HK-2 (cell line): Measurements from ENCODE around the gene RASL10B.
A peak's percentile ranks its signal among the peaks of the same experiment; 100 is the strongest.

Experiments used
- DNase-seq: peaks from one replicate; pipeline ENCODE4 v3.0.0-alpha.2; 2018; ENCODE audit not compliant: unreplicated experiment

Gene RASL10B

DNA sequence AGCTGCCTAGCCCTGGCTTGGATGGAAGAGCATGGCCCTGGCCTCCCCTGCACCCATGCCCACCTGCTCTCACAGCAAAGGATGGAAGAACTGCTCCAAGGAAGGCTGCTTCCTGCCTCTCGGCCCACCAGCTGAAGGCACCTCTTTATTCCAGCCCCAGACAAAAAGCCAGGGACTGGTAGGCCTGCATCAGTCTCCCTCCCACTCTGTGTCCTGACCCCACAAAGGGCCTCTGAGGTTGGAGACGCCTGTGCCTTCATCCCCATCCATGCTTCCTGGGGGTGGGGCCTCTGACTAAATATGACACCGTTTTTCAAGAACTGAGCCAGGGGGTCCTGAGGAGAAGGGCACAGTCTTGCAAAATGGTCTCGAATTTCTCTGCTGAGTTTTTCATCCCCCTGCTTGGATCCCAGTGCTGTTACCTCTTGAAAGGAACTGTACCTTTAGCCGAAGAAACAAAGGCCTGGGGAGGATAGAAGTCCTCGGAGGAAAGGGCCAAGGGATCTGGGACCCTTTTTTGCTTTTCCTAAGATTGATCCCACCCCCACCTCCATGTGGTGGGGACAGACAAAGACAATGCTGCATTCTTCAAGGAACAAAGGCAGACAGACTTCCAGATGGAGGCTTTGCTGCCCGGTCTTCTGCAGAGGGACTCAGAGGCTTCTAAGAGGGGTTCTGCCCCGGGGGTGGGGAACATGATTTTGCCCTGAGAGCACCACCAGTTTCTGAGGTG, 34.5 kb downstream of the RASL10B start:
- no peak for DNase-seq

DNA sequence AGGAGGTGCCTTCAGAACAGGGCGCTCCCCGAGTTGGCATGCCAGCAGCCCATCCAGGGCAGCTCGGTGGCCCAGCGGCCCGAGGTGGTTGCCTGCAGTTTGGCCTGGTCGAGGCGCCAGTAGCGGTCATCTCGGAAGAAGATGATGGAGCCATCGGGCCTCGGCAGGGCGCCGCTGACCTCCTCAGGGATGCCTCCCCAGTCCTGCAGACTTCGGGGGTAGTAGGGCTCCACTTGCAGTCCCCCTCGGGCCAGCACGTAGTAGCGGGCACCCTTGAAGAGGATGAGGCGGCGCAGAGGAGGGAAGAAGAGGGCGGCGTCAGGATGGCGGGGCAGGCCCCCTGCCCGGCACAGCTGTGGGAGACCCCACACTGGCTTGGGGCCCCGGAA, 35.0 kb downstream of the RASL10B start:
- DNase-seq, result no peak

DNA sequence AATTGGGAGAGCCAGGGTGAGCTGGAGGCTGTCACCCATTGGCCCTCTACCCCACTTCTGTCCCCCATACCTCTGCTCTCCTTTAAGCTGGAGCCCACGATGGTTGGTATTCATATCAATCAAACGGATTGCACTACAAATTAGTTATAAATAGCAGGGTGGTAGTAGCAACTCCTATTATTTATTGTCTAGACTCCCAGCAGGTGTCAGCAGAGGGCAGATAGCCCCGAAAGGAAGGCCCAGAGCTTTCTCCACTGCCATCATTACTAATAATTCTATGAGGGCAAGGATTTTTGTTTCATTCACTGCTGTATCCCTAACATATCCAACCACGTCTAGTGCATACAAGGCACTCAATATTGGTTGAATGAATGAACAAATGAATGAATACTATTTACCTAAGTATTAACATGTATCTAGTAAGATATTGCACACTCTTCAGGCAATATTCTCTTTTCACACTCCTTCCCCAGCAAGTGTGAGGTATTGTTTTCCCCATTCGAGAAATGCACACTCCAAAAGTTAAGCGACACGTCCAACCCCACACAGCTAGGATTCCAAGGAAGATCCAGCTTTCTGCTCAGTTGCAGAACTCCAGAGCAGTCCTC, 35.6 kb downstream of the RASL10B start:
- no peak for DNase-seq

DNA sequence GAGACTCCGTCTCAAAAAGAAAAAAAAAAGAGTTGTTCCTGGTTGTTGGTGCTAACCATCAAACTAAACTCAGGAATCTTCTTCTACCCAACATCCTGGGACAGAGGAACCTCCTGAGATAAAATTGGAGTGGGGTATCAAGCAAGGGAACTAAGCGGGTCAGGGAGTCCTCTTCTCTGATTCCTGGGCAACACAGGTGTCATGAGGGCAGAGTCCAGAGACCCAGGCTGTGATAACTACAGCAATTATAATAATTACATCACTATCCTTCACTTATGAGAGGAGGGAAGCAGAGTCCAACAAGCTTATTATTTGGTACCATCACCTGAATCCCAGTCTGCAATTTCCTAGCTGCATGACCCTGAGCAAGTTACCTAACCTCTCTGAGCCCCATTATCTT, 37.4 kb downstream of the RASL10B start:
- no peak for DNase-seq

DNA sequence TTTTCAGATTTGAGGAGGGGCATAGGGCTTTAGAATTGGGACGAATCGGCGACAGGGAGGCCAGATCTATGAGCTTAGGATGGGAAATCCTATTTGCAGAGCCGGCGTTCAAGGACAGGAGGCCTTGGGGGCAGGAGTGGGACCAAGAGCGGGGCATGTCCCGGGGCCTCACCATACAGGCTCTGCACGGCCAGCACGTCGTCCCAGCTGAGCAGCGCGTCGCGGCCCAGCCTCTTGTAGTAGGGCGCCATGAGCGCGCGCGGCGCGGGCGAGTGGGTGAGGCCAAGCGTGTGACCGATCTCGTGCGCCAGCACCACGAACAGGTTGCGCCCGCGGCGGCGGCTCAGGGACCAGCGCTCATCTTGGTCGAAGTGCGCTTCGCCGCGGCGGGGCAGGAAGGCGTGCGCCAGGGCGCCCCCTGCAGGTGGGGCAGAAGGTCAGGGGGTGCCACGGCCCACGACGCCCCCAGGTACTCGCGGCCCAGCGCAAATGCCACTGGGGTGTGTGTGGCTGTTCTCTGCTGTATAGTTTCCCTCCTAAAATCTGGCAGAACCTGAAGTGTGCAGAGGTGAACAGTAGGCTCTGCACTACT, 38.6 kb downstream of the RASL10B start:
- no peak for DNase-seq

DNA sequence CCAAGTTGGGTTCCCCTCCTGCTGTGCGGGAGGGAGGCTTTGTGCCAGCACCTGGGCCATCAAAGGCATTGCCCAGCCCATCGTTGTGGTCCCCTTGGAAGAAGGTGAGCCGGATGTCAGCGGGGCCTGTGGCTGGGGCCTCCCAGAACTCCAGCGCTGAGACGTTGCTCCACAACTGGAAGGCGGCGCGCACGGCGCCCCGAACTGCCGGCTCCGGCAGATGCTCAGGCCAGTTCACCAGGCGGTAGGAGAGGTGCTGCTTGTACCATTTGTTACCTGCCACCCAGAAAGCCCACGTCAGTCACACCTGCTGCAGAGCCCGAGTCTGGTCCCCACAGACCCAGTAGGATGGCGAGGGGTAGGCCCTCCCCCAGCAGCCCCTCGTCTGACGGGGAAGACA, 41.7 kb downstream of the RASL10B start:
- DNase-seq, result no peak

DNA sequence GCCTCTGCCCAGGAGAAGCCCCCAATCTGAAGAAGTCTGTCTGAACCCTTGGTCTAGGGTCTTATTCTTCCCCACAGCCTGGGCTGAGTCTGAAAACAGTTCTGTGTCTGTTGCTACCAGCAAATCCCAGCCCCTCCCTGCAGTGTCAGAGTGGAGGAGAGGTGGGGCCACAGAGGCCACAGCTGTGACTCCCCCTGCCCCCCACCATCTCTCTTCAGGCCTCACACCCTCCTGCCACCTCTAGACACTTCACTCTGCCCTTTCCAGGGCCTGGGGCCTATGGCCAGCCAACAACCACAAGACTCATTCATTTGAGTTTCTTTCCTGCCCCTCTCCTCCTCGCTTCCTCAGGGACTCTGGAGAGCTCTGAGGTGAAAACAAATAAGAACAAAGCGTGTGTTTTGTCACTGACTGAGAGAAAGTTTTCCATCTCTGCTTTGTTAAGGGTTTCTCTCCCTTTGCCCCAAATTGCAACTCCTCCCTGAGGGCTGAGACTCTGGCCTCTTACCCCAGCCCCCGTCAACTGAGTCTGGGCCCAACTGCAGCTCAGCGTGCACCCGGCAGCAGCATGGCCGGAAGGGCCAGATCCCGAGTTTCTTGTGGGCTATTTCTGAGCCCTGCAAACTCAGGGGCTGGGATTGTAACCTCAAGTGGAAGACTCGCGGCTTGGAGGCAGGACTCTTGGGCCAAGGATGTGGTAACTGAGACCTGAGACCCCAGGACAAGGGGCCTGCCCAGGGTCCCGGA, 42.4 kb downstream of the RASL10B start:
- no peak for DNase-seq

DNA sequence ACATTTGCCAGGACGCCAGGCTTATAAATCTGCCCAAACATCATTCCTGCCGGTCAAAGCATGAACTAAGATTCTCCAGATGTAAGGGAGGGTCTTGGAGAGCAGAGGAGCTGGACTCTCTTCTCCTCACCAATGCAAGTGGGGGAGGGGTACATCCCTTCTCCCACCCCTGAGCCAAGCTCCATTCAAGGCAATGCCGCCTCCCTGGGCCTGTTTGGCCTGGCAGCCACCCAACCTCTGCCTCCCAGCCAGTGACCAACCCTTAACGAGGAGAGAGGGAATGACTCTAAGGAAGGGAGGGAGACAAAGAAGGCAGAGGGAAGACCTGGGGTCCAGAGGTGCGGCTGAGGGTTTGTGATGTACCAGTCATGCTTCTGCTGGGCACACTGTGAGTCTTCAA, 43.1 kb downstream of the RASL10B start:
- DNase-seq, result no peak

DNA sequence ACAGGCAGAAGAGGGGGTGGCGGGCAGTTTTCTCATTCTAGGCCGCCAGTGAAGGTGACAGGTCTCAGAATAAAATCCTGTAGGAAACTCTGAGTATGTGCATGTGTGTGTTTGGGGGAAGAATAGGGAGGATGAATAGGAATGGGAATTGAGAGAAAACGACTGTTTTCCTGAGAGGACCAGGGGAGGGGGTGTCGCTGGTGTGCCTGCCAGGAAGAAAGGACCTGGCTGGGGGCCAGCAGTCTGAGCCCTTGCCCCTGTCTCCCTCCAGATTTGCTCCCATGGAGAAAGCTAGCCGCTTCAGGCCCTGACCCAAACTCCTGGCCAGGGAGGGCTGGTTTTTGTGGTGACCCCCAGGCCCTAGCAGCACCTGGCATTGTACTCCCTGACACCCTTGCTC, 43.6 kb downstream of the RASL10B start:
- no peak for DNase-seq

DNA sequence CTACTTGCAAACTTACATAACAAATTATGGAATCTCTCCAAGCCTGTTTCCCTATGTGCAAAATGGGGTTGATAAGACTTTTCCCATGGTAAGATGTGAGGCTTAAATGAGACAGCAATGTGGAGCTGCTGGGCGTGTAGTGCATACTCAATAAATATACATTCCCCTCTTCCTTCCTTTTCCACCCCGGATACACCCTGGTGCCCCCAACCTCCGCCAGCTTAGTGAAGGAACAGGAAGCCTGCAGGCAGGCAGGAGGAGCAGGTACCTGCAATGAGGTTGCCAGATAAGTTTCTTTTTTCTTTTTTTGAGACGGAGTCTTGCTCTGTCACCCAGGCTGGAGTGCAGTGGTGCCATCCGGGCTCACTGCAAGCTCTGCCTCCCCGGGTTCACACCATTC, 44.1 kb downstream of the RASL10B start:
- DNase-seq, result no peak

DNA sequence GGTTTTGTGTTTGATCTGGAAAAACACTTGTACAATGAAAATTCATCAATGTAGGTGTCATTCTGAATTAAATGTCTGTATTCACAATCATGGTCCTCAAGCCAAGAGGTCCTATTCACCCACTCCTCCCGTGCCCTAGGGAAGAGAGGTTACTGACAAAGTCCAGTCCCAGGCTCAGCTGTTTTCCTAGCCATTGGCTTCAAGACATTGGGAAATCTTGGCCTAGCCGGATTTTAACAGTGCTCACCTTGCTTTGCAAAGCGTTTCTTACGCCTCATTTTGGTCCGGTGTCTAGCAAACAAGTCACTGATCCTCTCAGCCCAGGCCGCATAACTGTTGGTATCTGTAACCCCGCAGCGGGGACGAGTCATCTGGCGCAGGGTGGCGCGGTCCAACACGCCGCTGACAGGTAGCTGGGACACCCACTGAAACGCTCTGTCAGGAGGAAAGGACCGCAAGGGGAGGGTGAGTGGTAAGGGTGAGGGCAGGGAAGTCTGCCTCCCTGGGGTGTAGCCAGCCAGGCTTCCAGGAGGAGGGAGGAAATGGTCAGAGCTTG, 47.3 kb downstream of the RASL10B start:
- DNase-seq, result peak; percentile 41

DNA sequence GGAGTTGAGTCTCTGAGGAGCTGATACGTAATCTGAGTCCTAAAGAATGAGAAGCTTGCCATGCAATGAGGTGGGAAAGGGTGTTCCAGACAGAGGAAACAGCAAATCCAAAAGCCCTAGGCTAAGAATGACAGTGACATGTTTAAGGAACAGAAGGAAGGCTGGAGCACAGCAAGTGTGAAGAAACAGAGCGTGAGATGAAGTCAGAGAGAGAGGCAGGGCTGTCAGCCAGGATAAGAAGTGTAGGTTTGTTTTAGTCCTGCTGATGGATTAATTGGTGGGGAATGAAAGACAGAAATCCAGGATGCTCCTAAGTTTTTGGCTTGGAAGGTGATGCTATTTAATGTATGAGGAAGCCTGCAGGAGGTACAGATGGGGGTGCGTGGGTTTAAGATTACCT, 49.5 kb downstream of the RASL10B start:
- no peak for DNase-seq

DNA sequence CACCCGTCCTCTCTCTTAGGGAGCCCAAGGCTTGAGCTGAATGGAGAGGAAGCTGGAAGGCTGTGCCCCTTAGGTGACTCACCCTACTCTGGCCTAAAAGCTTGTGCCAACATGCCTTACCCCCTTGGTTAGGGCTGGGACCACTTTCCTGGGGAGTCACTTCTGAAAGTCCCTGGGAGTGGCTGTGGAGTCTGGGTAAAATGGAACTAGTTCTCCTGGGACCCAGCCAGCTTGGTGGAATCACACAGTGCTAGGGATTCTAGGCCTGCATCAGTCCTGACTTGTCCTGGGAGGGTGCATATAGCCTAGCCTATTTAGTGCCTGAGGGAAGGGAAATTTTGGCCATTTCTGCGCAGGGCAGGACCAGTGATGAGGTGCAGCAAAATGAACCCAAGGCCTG, 53.5 kb downstream of the RASL10B start:
- no peak for DNase-seq

DNA sequence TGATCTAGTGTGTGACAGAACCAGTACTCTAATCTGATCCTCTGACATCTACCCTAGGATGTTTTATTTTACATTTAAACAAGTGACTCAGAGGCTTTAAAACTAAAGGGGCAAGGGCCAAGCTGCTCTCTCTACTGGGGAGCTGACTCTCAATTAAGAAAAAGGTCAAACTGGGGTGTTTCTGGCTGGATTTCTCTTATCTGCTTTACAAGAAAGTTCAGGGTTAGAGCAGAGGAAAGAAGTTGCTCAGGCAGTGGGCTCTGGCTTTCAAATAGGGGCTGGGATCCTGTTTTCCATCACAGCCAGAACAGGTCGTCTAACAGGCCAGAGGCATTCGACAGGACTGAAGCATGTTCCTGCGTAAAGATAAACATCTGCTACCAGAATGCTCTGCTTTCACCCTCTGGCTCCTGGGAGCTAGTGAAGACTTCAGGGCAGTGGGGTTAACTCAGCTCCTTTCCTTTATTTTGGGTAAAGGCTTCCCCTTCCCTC, 55.5 kb downstream of the RASL10B start:
- DNase-seq, result no peak

DNA sequence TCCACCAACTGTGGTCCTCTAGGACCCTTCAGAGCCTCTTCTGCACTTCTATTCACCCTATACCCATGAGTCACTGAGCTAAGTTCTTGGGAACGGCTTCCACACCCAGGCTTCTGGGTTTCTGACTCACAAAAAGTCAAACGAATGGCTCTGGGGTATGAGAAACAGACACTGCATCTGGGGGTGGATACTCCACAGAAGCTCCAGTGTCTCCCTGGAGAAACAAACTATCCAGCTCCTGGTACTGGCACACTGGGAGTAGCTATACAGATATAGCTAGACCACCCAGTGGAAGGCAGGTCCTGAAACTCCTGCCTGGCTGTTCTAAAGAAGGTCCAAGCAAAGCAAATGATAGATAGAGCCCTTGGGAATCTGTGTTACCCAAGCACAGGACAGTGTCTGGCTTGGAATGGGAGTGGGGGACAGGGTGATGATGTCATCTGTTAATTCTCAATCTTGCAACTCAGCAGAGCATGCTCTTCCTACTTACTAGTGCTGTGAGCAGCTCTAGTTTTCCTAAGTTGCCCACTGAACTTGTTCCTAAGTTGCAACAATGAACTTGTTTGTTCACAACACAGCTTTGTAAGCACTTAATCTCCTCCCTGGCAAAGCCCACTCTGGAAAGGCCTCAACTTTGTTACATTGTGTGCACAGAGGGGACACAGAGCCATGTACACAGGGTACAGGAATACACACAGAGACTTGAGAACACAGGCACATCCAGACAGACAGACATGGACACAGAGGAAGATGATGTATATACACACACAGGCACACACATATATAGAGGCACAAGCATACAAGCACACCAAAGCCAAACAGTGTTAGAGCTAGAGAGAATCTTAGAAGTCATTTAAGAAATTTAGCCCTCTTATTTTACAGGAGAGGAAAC, 57.3 kb downstream of the RASL10B start:
- DNase-seq, result peak; percentile 59

DNA sequence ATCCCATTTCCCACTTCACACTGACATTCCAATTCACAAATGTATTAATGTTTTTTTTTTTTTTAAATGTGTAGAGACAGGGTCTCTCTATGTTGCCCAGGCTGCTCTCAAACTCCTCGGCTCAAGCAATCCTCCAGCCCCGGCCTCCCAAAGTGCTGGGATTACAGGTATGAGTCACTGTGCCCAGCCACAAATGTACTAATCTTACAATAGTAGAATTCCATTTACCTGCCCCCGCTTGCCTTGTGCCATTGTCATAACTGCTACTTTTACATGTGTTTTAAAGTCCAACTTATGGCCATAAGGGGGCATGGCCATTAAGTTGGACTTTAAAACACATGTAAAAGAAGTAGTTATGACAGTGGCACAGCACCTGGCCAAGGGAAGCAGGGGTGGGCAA, 59.4 kb downstream of the RASL10B start:
- DNase-seq, result no peak

DNA sequence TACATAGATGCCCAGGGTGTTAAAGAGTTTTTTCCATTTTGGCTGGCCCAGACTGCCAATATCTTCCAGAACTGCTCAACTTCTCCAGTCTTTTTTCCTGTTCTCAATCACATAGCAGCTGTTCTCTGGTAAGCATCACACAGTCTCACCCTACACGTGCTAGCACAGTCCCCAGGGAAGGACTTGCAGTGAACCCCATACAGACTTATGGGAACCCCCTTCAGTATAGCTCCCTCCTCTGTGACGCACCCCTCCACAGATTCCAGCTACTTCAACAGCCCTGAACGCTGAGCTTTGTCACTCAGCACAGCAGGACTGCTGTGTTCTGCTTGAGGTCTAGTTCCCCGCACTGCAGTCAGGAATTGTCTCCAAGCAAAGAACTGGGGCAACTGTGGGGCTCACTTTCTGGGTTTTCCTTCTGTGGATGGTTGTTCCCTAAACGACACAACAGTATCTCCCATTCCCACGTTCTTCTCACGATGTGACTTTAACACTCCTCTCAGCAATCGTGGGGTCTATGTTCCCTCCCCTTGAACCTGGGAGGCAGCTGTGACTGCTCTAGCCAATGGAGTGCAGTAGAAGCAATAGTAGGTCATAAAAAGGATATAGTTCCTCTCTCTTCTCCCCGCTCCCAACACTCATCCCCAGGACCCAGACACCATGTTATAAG, 60.4 kb downstream of the RASL10B start:
- no peak for DNase-seq
